Upper lobe of right lung (tissue), 1 donor: ENCODE data around the gene OR4K15. TPM values are rescaled to one million over a fixed set of nuclear protein-coding genes. Genes with fewer than 3 reads are reported as not detected.

Source experiments
- total RNA-seq: library from RNA; stranded (reverse); fragmentation: NEBNext Ultra II Directional; extraction: Animal tissue kit (Norgen Biotek cat#: 25700); gene quantifications from one replicate; pipeline ENCODE4 v1.2.1, GENCODE V29; 2021
- donor health status: DM: no; HTN: yes; CAD: no; lungs with severe emphysema.

Gene OR4K15
- total RNA-seq, 1 donor from 2014 or later = not detected

Other genes starting within 250 kb of the OR4K15 start
- gene OR4Q3, start 232.0 kb upstream of the OR4K15 start, total RNA-seq = not detected
- gene OR4M1, start 202.1 kb upstream of the OR4K15 start, total RNA-seq = not detected
- gene OR4N2, start 171.8 kb upstream of the OR4K15 start, total RNA-seq = not detected
- gene OR4K2, start 100.4 kb upstream of the OR4K15 start, total RNA-seq = not detected
- not detected for gene OR4K5, start 55.0 kb upstream of the OR4K15 start, total RNA-seq
- gene OR4K1, start 44.7 kb upstream of the OR4K15 start, total RNA-seq = not detected
- gene OR4Q2, start 26.6 kb downstream of the OR4K15 start, total RNA-seq = not detected
- gene OR4K14, start 43.7 kb downstream of the OR4K15 start, total RNA-seq = not detected
- not detected for gene OR4K13, start 60.4 kb downstream of the OR4K15 start, total RNA-seq
- not detected for gene OR4L1, start 84.5 kb downstream of the OR4K15 start, total RNA-seq
- not detected for gene OR4K17, start 135.1 kb downstream of the OR4K15 start, total RNA-seq
- not detected for gene OR4N5, start 163.2 kb downstream of the OR4K15 start, total RNA-seq
- gene OR11G2, start 215.3 kb downstream of the OR4K15 start, total RNA-seq = not detected
- not detected for gene OR11H6, start 248.1 kb downstream of the OR4K15 start, total RNA-seq